ENCODE results near the gene ZMIZ1. TPM values are rescaled to one million over a fixed set of nuclear protein-coding genes. Genes with fewer than 3 reads are reported as not detected.

ZMIZ1 gene
- total RNA-seq, 4 donors from 2014 or later = 22.7 to 37.5 (median 31.7) TPM

DNA sequence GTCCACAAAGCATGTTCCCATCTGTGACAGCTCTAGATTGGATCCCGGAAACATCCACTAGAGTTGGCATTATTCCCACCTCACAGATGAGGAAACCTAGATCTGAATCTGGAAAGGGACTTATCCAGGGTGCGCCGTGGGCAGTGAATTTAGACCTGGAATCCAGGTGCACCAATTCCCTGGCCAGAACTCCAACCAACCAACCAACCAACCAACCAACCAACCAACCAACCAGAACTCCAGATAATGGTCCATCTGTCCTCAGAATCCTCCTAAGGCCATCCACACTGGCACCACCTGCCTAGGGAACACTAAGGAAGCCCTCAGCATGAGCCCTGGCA, 42.0 kb upstream of the ZMIZ1 start:
- no peak for TF ChIP-seq POLR2A (IDR thresholded peaks at IDR 0.05)
- TF ChIP-seq, protein P1, sequence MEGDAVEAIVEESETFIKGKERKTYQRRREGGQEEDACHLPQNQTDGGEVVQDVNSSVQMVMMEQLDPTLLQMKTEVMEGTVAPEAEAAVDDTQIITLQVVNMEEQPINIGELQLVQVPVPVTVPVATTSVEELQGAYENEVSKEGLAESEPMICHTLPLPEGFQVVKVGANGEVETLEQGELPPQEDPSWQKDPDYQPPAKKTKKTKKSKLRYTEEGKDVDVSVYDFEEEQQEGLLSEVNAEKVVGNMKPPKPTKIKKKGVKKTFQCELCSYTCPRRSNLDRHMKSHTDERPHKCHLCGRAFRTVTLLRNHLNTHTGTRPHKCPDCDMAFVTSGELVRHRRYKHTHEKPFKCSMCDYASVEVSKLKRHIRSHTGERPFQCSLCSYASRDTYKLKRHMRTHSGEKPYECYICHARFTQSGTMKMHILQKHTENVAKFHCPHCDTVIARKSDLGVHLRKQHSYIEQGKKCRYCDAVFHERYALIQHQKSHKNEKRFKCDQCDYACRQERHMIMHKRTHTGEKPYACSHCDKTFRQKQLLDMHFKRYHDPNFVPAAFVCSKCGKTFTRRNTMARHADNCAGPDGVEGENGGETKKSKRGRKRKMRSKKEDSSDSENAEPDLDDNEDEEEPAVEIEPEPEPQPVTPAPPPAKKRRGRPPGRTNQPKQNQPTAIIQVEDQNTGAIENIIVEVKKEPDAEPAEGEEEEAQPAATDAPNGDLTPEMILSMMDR (IDR thresholded peaks at IDR 0.05 in 4 of 5, conservative IDR thresholded peaks at IDR 0.05 in 1 of 5) = no peak
- DNase-seq = no peak
- in situ Hi-C loops (cut with MboI; ENCODE audit: low sequenced_read_pairs in 4 of 4) (no loop called here), intact Hi-C loops (cut with DNase I; ENCODE audit: low total_unique reads) (no loop called here)
- peaks cover 13 to 22% of the 10 kb centered on the region in 2 donors for H3K4me1 ChIP-seq
- no peaks in the 10 kb centered on the region for H3K36me3 ChIP-seq
- H3K27me3 ChIP-seq = no peaks in the 10 kb centered on the region
- no peak overlapping the region for H3K27ac ChIP-seq
- H3K9me3 ChIP-seq = no peaks in the 10 kb centered on the region
- no peak overlapping the region for H3K4me3 ChIP-seq
- no peak for ATAC-seq

DNA sequence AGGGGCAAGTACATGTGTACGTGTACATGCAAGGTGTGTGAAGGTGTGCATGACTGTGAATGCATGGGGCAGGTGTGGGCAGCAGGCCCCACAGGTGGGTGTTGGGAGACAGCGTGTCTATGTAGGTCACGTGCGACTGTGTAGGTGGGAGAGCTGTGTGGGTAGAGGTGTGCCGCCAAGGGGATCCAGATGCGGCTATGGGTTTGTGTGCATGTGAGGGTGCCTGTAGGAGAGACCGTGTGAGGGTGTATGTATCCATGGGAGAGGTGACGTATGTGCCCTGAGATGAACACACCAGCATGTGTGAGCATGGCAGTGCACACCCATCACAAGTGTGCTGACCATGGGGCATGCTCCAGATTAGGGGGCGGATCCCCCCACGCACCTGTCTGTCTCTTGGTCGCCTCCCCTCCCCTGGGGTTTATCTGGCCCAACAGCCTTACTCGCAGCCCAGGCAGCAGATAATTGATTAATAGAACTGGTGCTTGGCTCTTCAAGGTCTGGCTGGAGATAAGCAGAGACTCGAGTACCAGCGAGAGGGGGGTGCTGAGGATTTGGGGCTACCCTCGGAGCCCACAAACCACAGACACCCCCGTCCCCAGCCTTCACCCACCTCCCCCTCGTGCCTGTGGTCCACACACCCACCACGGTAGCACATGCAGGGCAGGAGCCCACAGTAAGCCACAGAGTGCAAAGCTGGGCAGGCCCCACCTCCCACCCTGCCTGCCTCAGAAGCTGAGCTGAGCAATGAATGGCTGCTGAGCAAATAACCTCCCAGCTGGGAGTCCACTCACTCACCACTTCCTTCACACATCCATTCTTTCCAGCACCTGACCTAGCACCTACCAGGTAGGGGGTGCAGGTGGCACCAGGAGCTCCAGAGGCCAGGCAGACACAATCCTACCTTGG, 41.4 kb upstream of the ZMIZ1 start:
- ATAC-seq (no peak), DNase-seq (peak in 1 of 2 donors; percentile 7)
- Histone ChIP-seq H3K27ac (no peak overlapping the region), H3K4me1 (peaks cover 13 to 16% of the 10 kb centered on the region in 2 donors), H3K4me3 (no peak overlapping the region), H3K27me3 (no peaks in the 10 kb centered on the region), H3K9me3 (no peaks in the 10 kb centered on the region), H3K36me3 (no peaks in the 10 kb centered on the region)
- in situ Hi-C loops (cut with MboI; ENCODE audit: low sequenced_read_pairs in 4 of 4) (no loop called here), intact Hi-C loops (cut with DNase I; ENCODE audit: low total_unique reads) (no loop called here)
- no peak for TF ChIP-seq POLR2A (IDR thresholded peaks at IDR 0.05)
- TF ChIP-seq, protein P1 (IDR thresholded peaks at IDR 0.05 in 4 of 5, conservative IDR thresholded peaks at IDR 0.05 in 1 of 5) = no peak

DNA sequence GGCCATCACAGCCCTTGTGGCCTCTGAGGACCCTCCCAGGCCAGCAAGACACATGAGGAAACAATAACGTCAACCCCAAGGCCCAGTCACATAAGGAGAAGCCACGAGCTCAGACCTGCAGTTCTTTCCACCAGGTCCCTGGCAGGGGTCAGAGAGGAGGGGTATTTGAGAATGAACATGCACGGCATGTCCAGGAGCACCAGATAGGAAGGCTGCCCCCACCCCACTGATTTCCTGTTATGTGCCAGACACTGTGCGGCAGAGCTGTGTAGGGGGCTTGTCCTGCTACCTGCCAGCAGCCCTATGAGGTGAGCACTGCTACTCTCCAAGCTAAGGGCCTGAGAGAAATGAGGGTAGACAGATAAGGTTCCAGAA, 40.7 kb upstream of the ZMIZ1 start:
- in situ Hi-C loops (cut with MboI; ENCODE audit: low sequenced_read_pairs in 4 of 4) (no loop called here), intact Hi-C loops (cut with DNase I; ENCODE audit: low total_unique reads) (no loop called here)
- Histone ChIP-seq H3K9me3 (no peaks in the 10 kb centered on the region), H3K27me3 (no peaks in the 10 kb centered on the region), H3K27ac (no peak overlapping the region), H3K4me1 (peaks cover 8 to 10% of the 10 kb centered on the region in 2 donors), H3K4me3 (no peak overlapping the region), H3K36me3 (no peaks in the 10 kb centered on the region)
- TF ChIP-seq, protein P1 (IDR thresholded peaks at IDR 0.05 in 4 of 5, conservative IDR thresholded peaks at IDR 0.05 in 1 of 5) = no peak
- TF ChIP-seq POLR2A (IDR thresholded peaks at IDR 0.05) = no peak
- DNase-seq (no peak), ATAC-seq (no peak)

DNA sequence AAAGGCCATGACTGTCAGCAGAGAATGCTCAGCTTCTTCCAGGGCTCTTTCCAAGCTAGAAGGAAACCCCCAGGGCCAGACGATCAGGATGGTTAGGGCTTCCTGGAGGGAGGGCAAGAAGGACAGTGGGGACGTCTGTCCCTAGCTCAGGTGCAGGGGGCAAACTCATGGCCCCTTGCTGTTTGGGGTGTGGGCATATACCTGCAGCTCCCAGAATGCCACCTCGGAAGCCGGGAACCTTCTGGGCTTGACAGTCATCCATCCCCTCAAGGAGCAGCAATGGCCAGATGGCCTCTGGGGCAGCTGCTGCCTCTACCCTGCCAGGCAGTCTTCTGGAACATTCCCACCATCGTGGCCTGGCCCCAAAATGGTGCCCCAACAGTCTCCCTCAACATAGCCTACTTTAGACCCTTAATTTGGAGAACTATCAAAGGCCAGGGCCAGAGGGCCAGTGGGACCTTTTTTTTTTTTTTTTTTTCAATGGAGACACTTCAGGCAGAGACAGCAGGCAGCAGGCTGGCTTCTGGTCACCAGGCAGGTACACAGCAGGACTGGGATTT, 40.2 kb upstream of the ZMIZ1 start:
- no peak for ATAC-seq
- TF ChIP-seq POLR2A (IDR thresholded peaks at IDR 0.05) = no peak
- TF ChIP-seq, protein P1 (IDR thresholded peaks at IDR 0.05 in 4 of 5, conservative IDR thresholded peaks at IDR 0.05 in 1 of 5) = no peak
- in situ Hi-C loops (cut with MboI; ENCODE audit: low sequenced_read_pairs in 4 of 4) = no loop called here

More for the DNA sequence above, 40.2 kb upstream of the ZMIZ1 start:
- no peak for DNase-seq
- Histone ChIP-seq H3K4me3 (no peak overlapping the region), H3K27ac (no peak overlapping the region), H3K9me3 (no peaks in the 10 kb centered on the region), H3K4me1 (peaks cover 3 to 5% of the 10 kb centered on the region in 2 donors), H3K36me3 (no peaks in the 10 kb centered on the region), H3K27me3 (no peaks in the 10 kb centered on the region)
- intact Hi-C loops (cut with DNase I; ENCODE audit: low total_unique reads) = no loop called here

All from gastrocnemius medialis (tissue), 4 donors.